ENCODE results near the gene S100A3. TPM values are rescaled to one million over a fixed set of nuclear protein-coding genes. Genes with fewer than 3 reads are reported as not detected.
"Not testable (repeated sequence)": the region's sequence is repeated elsewhere in the genome, so short reads cannot be mapped to it uniquely, and the experiment has no call there.

S100A3 gene
- total and polyA plus RNA-seq, 3 donors from 2014 or later = 0.67 TPM; not detected in 2

DNA sequence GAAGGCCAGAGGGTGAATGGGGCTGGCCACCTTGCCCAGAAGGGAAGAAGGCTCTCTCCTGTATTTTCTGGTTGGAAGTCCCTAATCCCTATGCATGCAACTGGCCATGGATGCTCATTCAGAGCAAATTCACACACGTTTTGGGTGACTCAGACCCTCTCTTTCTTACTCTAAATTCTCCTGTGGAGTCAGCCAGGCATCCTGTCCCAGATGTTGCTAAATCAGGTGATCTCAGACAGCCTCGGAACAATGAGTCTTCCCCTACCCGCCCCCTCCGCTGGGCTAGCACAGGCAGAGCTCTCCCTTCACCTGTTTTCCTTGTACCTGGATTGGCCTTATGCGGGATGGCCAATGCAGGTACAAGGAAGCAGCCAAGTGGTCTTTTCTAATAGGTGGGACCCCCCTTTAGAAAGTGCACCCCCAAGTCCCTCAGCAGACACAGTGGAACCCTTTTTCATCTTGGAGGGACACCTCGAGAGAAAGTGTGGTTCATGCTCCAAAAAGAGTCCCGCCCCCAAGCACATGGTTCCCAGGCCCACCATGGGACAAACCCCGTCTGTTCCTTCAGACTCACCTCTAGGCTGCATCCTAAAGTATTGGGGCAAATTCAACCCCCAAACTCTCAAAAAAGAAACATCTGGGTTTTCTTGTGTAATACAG is 21.9 kb downstream of the S100A3 start:
- TF ChIP-seq, protein P1, sequence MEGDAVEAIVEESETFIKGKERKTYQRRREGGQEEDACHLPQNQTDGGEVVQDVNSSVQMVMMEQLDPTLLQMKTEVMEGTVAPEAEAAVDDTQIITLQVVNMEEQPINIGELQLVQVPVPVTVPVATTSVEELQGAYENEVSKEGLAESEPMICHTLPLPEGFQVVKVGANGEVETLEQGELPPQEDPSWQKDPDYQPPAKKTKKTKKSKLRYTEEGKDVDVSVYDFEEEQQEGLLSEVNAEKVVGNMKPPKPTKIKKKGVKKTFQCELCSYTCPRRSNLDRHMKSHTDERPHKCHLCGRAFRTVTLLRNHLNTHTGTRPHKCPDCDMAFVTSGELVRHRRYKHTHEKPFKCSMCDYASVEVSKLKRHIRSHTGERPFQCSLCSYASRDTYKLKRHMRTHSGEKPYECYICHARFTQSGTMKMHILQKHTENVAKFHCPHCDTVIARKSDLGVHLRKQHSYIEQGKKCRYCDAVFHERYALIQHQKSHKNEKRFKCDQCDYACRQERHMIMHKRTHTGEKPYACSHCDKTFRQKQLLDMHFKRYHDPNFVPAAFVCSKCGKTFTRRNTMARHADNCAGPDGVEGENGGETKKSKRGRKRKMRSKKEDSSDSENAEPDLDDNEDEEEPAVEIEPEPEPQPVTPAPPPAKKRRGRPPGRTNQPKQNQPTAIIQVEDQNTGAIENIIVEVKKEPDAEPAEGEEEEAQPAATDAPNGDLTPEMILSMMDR (IDR thresholded peaks at IDR 0.05) = no peak
- TF ChIP-seq POLR2A (IDR thresholded peaks at IDR 0.05) = no peak
- H3K4me1 ChIP-seq = peaks cover 5% of the 10 kb centered on the region
- DNase-seq = no peak
- H3K4me3 ChIP-seq = no peak overlapping the region
- no peaks in the 10 kb centered on the region for H3K36me3 ChIP-seq (ENCODE audit: low read depth, missing control alignments)
- intact Hi-C loops (cut with DNase I; ENCODE audit: low total_unique reads) = no loop called here
- no peak overlapping the region for H3K27ac ChIP-seq
- H3K27me3 ChIP-seq = no peaks in the 10 kb centered on the region
- no peaks in the 10 kb centered on the region for H3K9me3 ChIP-seq
- 88 to 92% methylated on average over 7 to 8 of the region's 8 CpGs for WGBS, 2 donors

DNA sequence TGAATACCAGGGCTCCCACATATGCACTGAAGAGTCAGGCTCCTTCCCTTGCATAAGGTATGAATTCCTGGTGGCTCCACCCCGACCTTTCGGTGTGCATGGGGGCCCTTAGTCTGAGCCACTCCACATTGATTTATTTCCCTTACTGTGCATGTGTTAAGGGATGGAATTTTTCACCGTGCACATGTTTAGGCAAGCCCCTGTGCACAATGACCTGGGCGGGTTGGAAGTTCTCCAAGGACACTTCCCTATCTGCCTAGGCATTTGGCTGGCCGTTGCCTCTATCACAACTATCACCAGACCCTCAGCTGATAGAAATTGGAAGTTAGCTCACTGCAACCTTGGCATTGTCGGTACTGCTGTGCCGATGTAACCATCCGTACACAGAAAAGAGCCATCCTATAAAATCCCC is 22.9 kb downstream of the S100A3 start:
- H3K4me1 ChIP-seq = peaks cover 5% of the 10 kb centered on the region
- WGBS, 2 donors = 38 to 39% methylated on average over 8 of the region's 8 CpGs
- no peak for TF ChIP-seq POLR2A (IDR thresholded peaks at IDR 0.05)
- TF ChIP-seq, protein P1 (IDR thresholded peaks at IDR 0.05) = no peak
- no peak for DNase-seq
- intact Hi-C loops (cut with DNase I; ENCODE audit: low total_unique reads) = no loop called here
- H3K4me3 ChIP-seq = no peak overlapping the region
- no peaks in the 10 kb centered on the region for H3K36me3 ChIP-seq (ENCODE audit: low read depth, missing control alignments)
- no peaks in the 10 kb centered on the region for H3K27me3 ChIP-seq
- H3K9me3 ChIP-seq = no peaks in the 10 kb centered on the region
- H3K27ac ChIP-seq = no peak overlapping the region

DNA sequence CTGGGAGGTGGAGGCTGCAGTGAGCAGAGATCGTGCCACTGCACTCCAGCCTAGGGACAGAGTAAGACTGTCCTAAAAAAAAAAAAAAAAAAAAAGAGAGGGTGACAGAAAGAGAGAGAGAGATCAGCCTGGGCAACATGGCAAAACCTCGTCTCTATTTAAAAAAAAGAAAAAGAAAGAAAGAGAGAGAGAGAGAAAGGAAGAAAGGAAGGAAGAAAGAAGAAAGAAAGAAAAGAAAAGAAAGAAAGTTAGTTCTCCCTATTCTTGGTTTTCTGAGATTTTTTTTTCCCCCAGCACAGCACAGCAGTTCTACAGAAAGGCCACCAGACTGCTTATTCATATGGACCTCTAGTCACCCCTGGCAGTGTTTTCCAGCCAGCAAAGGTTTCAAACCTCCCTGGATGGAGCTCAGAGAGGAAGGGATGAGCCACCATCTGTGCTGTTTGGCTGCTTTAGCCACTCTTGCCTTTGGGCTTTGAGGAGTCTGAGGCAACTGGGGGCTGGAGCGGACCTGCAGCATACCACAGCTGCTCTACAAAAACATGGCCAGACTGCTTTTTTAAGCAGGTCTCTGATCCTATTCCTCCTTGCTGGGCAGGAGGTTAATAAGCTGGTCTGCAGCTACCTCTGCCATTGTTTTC is 23.9 kb downstream of the S100A3 start:
- no peak overlapping the region for H3K4me3 ChIP-seq
- peak; percentile 41 for DNase-seq
- H3K27ac ChIP-seq = no peak overlapping the region
- TF ChIP-seq, protein P1 (IDR thresholded peaks at IDR 0.05) = no peak
- TF ChIP-seq POLR2A (IDR thresholded peaks at IDR 0.05) = no peak
- H3K36me3 ChIP-seq (ENCODE audit: low read depth, missing control alignments) = no peaks in the 10 kb centered on the region
- no peaks in the 10 kb centered on the region for H3K9me3 ChIP-seq
- H3K27me3 ChIP-seq = no peaks in the 10 kb centered on the region
- WGBS, 2 donors = 36 to 49% methylated on average over 3 of the region's 3 CpGs
- intact Hi-C loops (cut with DNase I; ENCODE audit: low total_unique reads) = no loop called here
- H3K4me1 ChIP-seq = peaks cover 5% of the 10 kb centered on the region

DNA sequence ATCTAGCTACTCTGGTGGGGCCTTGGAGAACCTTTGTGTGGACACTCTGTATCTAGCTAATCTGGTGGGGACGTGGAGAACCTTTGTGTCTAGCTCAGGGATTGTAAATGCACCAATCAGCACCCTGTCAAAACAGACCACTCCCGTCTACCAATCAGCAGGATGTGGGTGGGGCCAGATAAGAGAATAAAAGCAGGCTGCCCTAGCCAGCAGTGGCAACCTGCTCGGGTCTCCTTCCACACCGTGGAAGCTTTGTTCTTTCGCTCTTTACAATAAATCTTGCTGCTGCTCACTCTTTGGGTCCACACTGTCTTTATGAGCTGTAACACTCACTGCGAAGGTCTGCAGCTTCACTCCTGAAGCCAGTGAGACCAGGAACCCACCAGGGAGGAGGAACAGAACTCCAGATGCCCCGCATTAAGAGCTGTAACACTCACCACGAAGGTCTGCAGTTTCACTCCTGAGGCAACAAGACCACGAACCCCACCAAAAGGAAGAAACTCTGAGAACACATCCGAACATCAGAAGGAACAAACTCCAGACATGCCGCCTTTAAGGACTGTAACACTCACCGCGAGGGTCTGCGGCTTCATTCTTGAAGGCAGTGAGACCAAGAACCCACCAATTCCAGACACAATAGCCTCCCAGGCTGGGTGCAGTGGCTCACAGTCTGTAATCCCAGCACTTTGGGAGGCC is 26.6 kb downstream of the S100A3 start:
- H3K9me3 ChIP-seq; H3K27ac ChIP-seq; H3K36me3 ChIP-seq (ENCODE audit: low read depth, missing control alignments); intact Hi-C loops (cut with DNase I; ENCODE audit: low total_unique reads); H3K27me3 ChIP-seq; H3K4me1 ChIP-seq: not testable (repeated sequence)
- peak; percentile 38 for DNase-seq
- 61 to 64% methylated on average over 13 to 14 of the region's 14 CpGs for WGBS, 2 donors
- peak overlapping the region in 1 of 2 donors; percentile 44 for H3K4me3 ChIP-seq

DNA sequence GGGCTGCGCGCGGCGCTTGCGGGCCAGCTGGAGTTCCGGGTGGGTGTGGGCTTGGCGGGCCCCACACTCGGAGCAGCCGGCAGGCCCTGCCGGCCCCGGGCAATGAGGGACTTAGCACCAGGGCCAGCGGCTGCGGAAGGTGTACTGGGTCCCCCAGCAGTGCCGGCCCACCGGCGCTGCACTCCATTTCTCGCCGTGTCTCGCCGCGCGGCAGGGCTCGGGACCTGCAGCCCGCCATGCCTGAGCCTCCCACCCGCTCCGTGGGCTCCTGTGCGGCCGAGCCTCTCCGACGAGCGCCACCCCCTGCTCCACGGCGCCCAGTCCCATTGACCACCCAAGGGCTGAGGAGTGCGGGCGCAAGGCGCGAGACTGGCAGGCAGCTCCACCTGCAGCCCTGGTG is 27.2 kb downstream of the S100A3 start:
- H3K27ac ChIP-seq; intact Hi-C loops (cut with DNase I; ENCODE audit: low total_unique reads); H3K9me3 ChIP-seq; H3K4me1 ChIP-seq; H3K27me3 ChIP-seq; DNase-seq; H3K36me3 ChIP-seq (ENCODE audit: low read depth, missing control alignments): not testable (repeated sequence)
- H3K4me3 ChIP-seq = peak overlapping the region; percentile 16 to 44
- 82% methylated on average over 37 of the region's 37 CpGs; no CpG with 5 or more reads in 1 of the 2 donors for WGBS, 2 donors
